ENCODE results near the gene PARD3. TPM values are rescaled to one million over a fixed set of nuclear protein-coding genes. Genes with fewer than 3 reads are reported as not detected.

Gene PARD3
- total RNA-seq, 3 donors from 2014 or later: 0.35 to 0.53 (median 0.37) TPM

DNA sequence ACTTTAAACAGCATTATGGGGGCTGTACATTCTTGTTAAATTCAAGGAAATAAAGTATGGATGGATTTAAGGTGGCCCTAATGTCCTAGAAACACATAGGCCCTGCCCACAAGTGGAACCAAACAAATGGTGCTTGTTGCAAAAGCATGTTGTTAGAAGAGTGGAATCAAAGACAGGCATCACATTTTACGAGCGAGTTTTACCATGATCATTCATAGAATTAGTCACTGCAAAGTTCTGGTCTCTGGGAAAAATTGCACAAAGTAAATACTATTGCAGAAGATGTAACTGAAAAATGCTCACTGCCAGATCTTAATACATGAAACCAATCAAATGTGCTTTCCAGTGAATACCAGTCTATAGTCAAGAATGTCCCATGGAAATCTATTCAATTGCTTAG lies 677.1 kb downstream of the PARD3 start:
- Mint-ChIP-seq H3K4me1 (ENCODE audit: low read depth) (no peaks in the 10 kb centered on the region), H3K27me3 (ENCODE audit: low read depth) (peaks cover 7% of the 10 kb centered on the region), H3K36me3 (ENCODE audit: insufficient read depth) (no peaks in the 10 kb centered on the region), H3K4me3 (no peak overlapping the region), H3K9me3 (no peaks in the 10 kb centered on the region)
- ATAC-seq (no peak), DNase-seq (no peak)

DNA sequence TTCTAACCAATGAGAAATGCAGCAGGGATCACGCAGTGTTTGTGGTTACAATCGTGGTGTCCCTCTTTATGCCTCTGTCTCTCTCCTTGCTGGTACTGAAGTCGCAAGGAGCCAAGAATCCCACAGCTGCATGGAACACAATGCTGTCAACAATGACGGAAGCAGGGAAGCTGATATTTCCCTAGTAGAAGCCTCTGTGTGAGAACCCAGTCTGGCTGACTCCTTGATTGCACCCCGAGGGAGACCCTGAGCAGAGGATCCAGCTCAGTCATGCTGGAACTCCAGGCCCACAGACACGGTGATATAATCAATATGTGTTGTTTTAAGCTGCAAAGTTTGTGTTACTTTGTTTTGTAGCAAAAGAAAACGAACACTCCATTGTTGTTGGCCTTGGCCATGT lies 677.9 kb downstream of the PARD3 start:
- Mint-ChIP-seq H3K36me3 (ENCODE audit: insufficient read depth) (no peaks in the 10 kb centered on the region), H3K27me3 (ENCODE audit: low read depth) (peaks cover 7% of the 10 kb centered on the region), H3K4me3 (no peak overlapping the region), H3K9me3 (no peaks in the 10 kb centered on the region), H3K4me1 (ENCODE audit: low read depth) (no peaks in the 10 kb centered on the region)
- DNase-seq: no peak
- no peak for ATAC-seq

DNA sequence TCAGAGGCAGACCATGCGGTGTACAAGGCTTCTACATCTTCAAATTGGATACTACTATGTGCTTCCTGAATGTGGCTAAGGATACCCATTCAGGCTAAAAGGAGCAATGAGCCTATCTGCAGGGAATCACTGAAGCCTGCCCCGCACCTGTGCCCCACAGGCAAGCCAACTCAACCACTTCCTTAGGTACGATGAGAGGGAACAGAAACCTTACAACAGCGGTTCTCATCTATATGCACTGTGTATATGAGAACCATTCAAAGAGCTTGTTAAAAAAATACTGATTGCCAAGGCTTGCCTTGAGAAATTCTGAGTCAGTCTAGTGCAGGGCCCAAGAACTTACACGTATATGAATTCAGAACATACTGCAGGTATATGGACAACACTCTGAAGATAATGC lies 679.6 kb downstream of the PARD3 start:
- Mint-ChIP-seq H3K9me3 (no peaks in the 10 kb centered on the region), H3K27me3 (ENCODE audit: low read depth) (peaks cover 6% of the 10 kb centered on the region), H3K36me3 (ENCODE audit: insufficient read depth) (no peaks in the 10 kb centered on the region), H3K4me1 (ENCODE audit: low read depth) (no peaks in the 10 kb centered on the region), H3K4me3 (no peak overlapping the region)
- ATAC-seq (no peak), DNase-seq (no peak)

DNA sequence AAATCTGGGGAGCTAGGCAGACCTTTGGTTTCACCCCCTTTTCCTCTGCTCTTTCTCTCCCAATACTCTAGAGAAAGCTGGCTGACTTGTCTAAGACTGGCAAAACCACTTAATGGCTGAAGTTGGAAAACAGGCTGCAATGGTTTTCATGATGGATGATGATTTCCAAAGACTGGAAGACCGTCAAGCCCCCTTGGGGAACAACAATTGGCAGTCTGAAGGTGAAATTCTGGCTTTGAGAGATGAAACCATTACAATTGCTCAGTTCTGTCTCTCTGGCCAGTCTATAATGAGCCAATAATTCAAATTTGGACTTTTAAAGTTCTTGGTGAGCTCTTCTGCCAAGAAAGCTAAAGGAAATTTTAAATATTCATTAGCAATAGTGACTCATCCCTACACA lies 680.5 kb downstream of the PARD3 start:
- Mint-ChIP-seq H3K9me3 (no peaks in the 10 kb centered on the region), H3K4me1 (ENCODE audit: low read depth) (no peaks in the 10 kb centered on the region), H3K36me3 (ENCODE audit: insufficient read depth) (no peaks in the 10 kb centered on the region), H3K27me3 (ENCODE audit: low read depth) (peaks cover 6% of the 10 kb centered on the region), H3K4me3 (no peak overlapping the region)
- ATAC-seq (no peak), DNase-seq (no peak)

DNA sequence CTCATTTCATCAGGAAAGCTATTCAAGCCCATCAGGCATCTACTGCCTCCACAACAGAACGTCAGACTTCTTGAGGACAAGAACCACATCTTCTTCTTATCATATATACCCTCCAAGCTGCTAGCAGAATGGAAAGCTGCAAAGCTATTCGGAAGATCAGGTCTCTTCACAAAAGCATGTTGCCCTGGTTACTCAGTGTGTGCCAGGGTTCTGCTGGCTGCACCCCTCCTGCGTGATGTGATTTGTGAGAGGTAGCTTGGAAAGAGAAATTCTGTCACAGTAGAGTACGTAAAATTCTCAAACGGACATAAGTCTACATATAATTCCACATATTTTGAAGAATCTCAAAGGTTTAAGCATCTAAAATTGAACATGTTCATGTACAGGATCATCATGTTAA lies 681.7 kb downstream of the PARD3 start:
- Mint-ChIP-seq H3K4me3 (no peak overlapping the region), H3K9me3 (no peaks in the 10 kb centered on the region), H3K4me1 (ENCODE audit: low read depth) (no peaks in the 10 kb centered on the region), H3K36me3 (ENCODE audit: insufficient read depth) (no peaks in the 10 kb centered on the region), H3K27me3 (ENCODE audit: low read depth) (peaks cover 6% of the 10 kb centered on the region)
- DNase-seq (no peak), ATAC-seq (no peak)

DNA sequence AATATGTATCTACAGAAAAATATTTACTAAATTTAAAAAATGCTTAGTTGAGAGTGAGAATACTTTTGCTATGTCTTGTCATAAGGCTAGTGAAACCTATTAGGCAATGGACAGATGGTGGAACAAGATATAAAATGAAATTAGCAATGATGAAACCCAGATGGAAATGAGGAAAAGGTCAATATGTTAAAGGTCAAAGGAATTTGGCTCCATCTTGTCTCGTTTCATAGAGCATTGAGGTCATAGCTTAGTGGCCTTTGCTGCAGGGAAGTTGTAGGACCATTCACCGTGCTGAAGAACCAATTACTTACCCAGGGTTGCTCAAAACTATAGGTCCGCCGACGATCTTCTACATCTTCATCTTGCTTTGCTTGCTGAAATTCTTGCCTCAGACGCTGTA lies 683.9 kb downstream of the PARD3 start:
- Mint-ChIP-seq H3K4me1 (ENCODE audit: low read depth) (no peaks in the 10 kb centered on the region), H3K27me3 (ENCODE audit: low read depth) (peaks cover 4% of the 10 kb centered on the region), H3K9me3 (no peaks in the 10 kb centered on the region), H3K36me3 (ENCODE audit: insufficient read depth) (no peaks in the 10 kb centered on the region), H3K4me3 (no peak overlapping the region)
- ATAC-seq: no peak
- DNase-seq: no peak

DNA sequence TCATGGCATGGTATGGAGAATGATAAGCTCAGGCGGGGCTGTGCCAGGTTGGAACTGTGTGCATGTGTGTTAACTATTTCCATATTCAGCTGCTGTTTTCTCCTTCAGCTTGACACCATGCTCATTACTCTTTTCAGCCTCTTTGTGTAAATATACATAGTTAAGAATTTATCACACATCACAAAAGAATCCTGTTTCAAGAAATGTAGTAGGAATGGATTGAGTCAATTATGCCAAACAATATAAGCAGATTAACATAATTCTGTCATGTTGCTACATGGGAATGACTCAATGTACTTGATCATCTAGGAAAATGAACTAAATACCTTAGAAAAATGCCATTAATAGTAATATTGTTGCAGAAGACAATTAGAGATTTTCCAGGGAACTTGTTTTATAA lies 687.4 kb downstream of the PARD3 start:
- Mint-ChIP-seq H3K4me1 (ENCODE audit: low read depth) (peaks cover 2% of the 10 kb centered on the region), H3K27me3 (ENCODE audit: low read depth) (peaks cover 4% of the 10 kb centered on the region), H3K9me3 (no peaks in the 10 kb centered on the region), H3K4me3 (no peak overlapping the region), H3K36me3 (ENCODE audit: insufficient read depth) (no peaks in the 10 kb centered on the region)
- ATAC-seq (no peak), DNase-seq (no peak)

DNA sequence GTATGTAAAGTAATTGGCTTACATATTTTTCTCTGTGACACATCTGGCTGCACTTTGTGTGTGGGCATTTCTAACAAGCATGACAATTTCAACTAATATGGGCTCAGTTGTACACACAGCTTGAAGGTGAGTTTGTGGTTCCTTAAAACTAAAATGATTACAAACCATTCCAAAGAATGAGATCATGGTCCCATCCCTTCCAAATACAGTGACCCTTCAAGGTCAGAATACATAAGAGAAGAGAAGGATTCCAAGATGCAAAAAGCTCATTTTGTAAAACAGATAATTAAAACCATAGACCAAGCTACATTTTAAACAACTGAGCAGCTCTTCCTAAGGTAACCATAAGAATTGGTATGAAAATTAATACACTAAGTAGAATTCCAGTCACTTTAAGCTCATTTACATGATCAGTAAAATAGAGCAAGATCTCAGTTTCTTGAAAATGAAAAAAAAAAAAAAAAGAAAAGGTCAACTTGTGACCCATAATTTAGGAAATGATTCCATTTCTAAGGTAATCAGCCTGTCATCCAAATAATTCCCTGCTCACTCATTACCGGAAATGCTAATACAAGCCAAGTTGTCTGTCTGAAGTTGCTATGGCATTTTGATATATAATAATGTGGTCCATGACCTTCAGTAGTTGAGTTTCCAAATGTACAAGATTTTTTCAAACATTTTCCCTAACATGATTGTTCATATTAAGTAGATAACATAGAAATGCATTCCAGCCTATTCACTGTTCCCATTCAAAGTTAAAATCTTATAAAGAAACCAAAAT lies 688.5 kb downstream of the PARD3 start:
- Mint-ChIP-seq H3K4me3 (no peak overlapping the region), H3K4me1 (ENCODE audit: low read depth) (peaks cover 14% of the 10 kb centered on the region), H3K36me3 (ENCODE audit: insufficient read depth) (no peaks in the 10 kb centered on the region), H3K9me3 (no peaks in the 10 kb centered on the region), H3K27me3 (ENCODE audit: low read depth) (peaks cover 4% of the 10 kb centered on the region)
- DNase-seq (no peak), ATAC-seq (no peak)

DNA sequence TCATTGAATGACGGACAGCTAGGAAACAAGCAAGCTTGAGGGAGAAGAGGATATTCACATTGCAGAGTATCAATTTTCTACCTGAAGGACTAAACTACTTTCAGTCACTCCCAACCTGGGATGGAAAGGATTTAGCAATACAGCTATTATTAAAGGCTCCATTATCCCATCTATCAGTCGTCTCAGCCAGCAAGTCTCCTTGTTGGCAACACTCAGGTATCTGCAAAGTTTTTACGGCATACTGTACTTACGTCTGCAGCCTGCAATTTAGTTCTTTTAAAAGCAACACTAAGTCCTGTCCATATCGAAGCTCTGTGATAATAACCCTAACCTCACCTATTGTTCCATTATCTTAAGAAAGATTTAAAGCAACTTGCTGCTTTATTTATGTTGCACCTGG lies 689.4 kb downstream of the PARD3 start:
- H3K4me1 Mint-ChIP-seq (ENCODE audit: low read depth): peaks cover 19% of the 10 kb centered on the region
- ATAC-seq (no peak), DNase-seq (no peak)
- H3K36me3 Mint-ChIP-seq (ENCODE audit: insufficient read depth): no peaks in the 10 kb centered on the region
- H3K27me3 Mint-ChIP-seq (ENCODE audit: low read depth): peaks cover 4% of the 10 kb centered on the region
- H3K4me3 Mint-ChIP-seq: no peak overlapping the region
- H3K9me3 Mint-ChIP-seq: no peaks in the 10 kb centered on the region

DNA sequence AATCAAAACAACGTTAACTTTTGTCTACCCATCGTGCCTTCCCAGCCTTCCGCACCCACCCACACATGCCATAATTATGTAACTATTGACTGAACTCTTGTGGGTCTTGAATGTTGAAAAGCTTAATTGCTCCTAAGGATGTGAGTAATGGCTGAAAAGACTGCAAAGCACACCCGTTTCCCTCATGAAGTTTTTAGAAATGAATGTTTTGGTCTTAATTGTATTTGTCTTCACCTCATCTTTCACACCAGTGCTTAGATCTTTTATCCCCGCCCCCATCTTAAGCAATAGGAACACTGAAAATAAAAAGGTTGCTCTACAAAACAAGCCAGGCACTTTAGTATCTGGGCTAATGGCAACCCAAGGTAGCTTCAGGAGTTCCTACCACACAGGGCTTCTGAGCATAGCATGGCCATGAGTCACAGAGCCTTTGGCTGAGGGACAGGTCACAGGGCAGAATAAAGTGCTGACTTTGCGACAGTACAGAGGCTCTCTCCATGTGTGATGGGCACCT lies 690.5 kb downstream of the PARD3 start:
- no peaks in the 10 kb centered on the region for H3K27me3 Mint-ChIP-seq (ENCODE audit: low read depth)
- no peak overlapping the region for H3K4me3 Mint-ChIP-seq
- no peaks in the 10 kb centered on the region for H3K36me3 Mint-ChIP-seq (ENCODE audit: insufficient read depth)
- DNase-seq (no peak), ATAC-seq (no peak)
- peaks cover 19% of the 10 kb centered on the region for H3K4me1 Mint-ChIP-seq (ENCODE audit: low read depth)
- H3K9me3 Mint-ChIP-seq: no peaks in the 10 kb centered on the region

DNA sequence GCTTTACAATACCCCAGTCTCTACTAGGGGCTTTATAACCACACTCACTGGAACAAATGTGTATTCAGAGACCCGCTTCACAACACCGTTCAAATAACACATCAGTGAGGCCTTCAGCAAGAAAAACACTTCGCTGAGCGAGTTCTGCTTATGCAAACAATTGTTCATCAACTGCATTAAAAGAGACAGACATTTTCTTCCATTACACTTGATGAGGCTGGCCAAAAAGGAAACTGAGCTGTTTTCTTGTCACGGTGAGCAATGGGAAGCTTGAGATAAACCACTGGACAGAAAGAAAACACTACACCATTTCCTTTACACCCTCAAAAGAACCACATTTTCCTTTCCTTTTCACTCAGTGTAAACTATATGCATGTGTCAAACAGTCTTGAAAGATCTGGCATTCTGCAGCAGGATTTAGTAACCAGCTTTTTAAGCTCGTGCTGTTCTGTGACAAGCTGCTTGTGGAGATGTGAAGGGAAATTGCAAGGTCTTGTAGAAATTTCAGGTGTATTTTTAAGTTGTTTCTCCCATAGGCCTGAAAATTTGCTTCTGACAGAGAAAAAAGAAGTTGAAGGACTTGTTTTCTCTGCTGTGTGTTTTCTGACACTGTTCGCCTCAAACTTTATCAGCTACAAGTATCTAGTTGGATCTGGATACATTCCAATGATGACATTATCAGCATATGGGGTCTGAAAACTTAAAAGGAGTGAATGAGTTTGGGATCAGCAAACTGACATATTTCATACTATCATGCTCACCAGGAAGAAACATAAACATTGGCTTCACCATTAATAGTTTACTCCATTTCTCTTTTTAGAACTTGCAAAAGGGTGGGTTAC lies 693.1 kb downstream of the PARD3 start:
- H3K9me3 Mint-ChIP-seq: no peaks in the 10 kb centered on the region
- no peak overlapping the region for H3K4me3 Mint-ChIP-seq
- H3K4me1 Mint-ChIP-seq (ENCODE audit: low read depth): peaks cover 19% of the 10 kb centered on the region
- no peaks in the 10 kb centered on the region for H3K27me3 Mint-ChIP-seq (ENCODE audit: low read depth)
- DNase-seq (no peak), ATAC-seq (peak; percentile 84 to 90)
- H3K36me3 Mint-ChIP-seq (ENCODE audit: insufficient read depth): no peaks in the 10 kb centered on the region

DNA sequence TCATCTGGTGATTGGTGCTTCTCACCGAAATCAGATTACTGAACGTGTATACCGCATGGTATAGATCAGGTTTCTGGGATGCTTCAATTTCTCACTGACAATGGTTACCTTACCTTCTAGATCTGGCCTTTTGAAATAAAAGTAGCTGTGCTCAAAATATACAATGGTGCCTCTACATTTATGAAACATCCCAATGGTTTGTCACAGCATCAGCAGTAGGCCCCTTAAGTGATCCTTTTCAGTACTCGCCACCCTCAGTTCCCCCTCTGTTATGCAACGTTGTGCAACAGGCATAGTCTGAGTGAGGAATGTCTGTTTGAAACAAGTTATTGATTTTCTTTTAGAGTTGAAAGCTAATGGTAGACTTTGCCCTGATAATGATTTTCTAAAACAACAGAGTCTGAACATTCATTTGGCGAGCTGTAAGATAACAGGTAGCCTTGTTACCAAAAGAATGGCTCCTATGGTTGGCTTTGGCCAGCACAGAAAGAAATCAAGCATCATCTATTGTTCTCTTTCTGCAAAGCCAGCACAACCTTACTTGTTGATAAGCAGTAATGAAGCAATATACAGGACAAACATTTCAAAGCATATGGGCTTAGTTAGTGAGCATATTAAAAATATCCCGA lies 693.9 kb downstream of the PARD3 start:
- no peaks in the 10 kb centered on the region for H3K9me3 Mint-ChIP-seq
- no peaks in the 10 kb centered on the region for H3K36me3 Mint-ChIP-seq (ENCODE audit: insufficient read depth)
- H3K4me1 Mint-ChIP-seq (ENCODE audit: low read depth): peaks cover 19% of the 10 kb centered on the region
- no peak overlapping the region for H3K4me3 Mint-ChIP-seq
- no peak for ATAC-seq
- no peak for DNase-seq
- no peaks in the 10 kb centered on the region for H3K27me3 Mint-ChIP-seq (ENCODE audit: low read depth)

DNA sequence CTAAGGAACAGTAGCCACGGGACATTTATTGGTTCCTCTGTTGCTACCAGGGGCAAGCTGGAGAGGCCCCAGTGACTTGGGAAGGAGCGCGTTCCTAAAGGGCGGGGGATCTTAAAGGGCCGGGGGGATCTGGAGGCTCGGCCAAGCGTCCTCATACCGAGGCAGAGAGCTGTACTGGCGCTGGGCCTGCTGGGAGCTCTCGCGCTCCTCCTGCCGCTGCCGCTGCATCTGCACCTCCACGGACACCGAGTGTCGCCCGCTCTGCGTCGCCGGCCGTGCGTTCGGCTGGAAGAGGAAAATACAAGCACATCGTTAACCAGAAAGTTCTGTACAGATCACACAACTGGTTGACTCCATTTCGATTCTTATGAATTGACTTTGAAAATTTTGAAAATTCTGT lies 695.6 kb downstream of the PARD3 start:
- Mint-ChIP-seq H3K27me3 (ENCODE audit: low read depth) (no peaks in the 10 kb centered on the region), H3K4me1 (ENCODE audit: low read depth) (peaks cover 19% of the 10 kb centered on the region), H3K36me3 (ENCODE audit: insufficient read depth) (no peaks in the 10 kb centered on the region), H3K9me3 (no peaks in the 10 kb centered on the region), H3K4me3 (no peak overlapping the region)
- DNase-seq (no peak), ATAC-seq (no peak)

DNA sequence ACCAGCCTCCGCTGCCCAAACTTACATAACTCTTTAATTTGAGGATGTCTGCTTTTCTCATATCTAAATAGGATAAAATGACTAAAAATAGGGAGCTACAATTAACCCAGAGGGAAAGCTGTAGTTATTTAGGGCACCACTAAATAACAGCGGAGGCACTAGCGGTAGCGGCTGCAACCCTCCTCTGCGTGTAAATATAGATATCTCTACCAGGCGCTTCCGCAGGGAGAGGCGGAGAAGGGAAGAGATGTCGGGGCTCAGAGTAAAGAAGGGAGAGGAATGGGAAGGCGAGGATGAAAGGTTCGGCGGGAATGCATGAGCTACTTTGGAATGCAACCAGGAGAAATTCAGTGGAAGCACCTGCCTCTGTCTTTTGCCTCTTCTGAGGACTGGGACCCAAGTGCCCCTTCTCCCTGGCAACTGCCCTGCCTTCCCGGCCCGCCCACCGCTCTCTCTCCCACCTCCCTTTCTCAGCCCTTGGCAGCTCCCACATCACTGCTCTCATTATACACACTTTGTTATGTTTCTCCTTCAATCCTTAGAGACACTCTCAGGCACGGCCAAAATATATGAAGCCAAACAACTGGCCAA lies 698.3 kb downstream of the PARD3 start:
- Mint-ChIP-seq H3K36me3 (ENCODE audit: insufficient read depth) (no peaks in the 10 kb centered on the region), H3K4me3 (no peak overlapping the region), H3K9me3 (no peaks in the 10 kb centered on the region), H3K27me3 (ENCODE audit: low read depth) (no peaks in the 10 kb centered on the region), H3K4me1 (ENCODE audit: low read depth) (peaks cover 7% of the 10 kb centered on the region)
- DNase-seq: no peak
- ATAC-seq: no peak
